GM12878 (cell line): ENCODE results near the gene TRAF5. TPM values are rescaled to one million over a fixed set of nuclear protein-coding genes. Genes with fewer than 3 reads are reported as not detected.

Source experiments
- ATAC-seq: fragments of 200-7000 bp; cut with Tn5 transposase; 3 replicates; pipeline ENCODE4 v1.9.1; 2020; ENCODE audit warnings: mild to moderate bottlenecking, moderate library complexity
- BruUV-seq: library from RNA; stranded (reverse); fragments of 400-500 nt; replicated peaks from 2 replicates; lab custom pipeline; 2021; lab: Mats Ljungman, UMichigan
- CTCF ChIA-PET: fragments of 300-600 bp; sonication (Branson Sonifier 250); formaldehyde crosslinking; extraction: SDS; loops from one replicate; lab custom pipeline; 2021; ENCODE audit warnings: inconsistent platforms; lab: Yijun Ruan, JAX
- POLR2A ChIA-PET: fragments of 350-600 bp; formaldehyde crosslinking; extraction: SDS; loops from one replicate; lab custom pipeline; 2021; ENCODE audit warnings: inconsistent platforms; lab: Charles Lee
- RAD21 ChIA-PET: fragments of 300-600 bp; sonication (Branson Sonifier 250); formaldehyde crosslinking; loops from one replicate; lab custom pipeline; 2023; ENCODE audit warnings: antibody characterized with exemption; ENCODE audit not compliant: unreplicated experiment; lab: Charles Lee
- SMC1A ChIA-PET: fragments of 300-600 bp; sonication (Branson Sonifier 250); formaldehyde crosslinking; loops from one replicate; lab custom pipeline; 2023; ENCODE audit not compliant: unreplicated experiment, uncharacterized antibody; lab: Charles Lee
- DNase-seq: peaks from one replicate; pipeline ENCODE4 v3.0.0-alpha.2; 2011; ENCODE audit warnings: low read depth, low spot score
- FAIRE-seq: peaks from 3 replicates; lab custom pipeline; 2011; peaks lifted over from hg19 to GRCh38; lab: Jason Lieb, UNC
- H2AFZ ChIP-seq: 2 replicates; pipeline ENCODE4 v1.6.0; 2011; ENCODE audit warnings: low read depth, low read length, control low read depth; ENCODE audit not compliant: control insufficient read depth
- H3K27ac ChIP-seq: 2 replicates; pipeline ENCODE4 v1.5.1; 2011; ENCODE audit warnings: control low read depth; ENCODE audit not compliant: control insufficient read depth, insufficient read depth
- H3K27me3 ChIP-seq, 2 experiments: replicated peaks in 1 of 2; 2 replicates each; pipeline versions ENCODE4 v1.6.0 to v1.6.1; 2011; ENCODE audit warnings: low read length in 1 of 2; ENCODE audit not compliant: control insufficient read depth in 2 of 2, insufficient read depth in 2 of 2
- H3K36me3 ChIP-seq, 2 experiments: 2 replicates each; pipeline ENCODE4 v1.5.1; 2011; ENCODE audit warnings: low read length in 1 of 2; ENCODE audit not compliant: control insufficient read depth in 2 of 2, insufficient read depth in 2 of 2
- H3K4me1 ChIP-seq: 2 replicates; pipeline ENCODE4 v1.6.1; 2011; ENCODE audit warnings: mild to moderate bottlenecking, low read length, moderate library complexity, mixed read lengths; ENCODE audit not compliant: control insufficient read depth, insufficient read depth
- H3K4me2 ChIP-seq: 2 replicates; pipeline ENCODE4 v1.6.0; 2011; ENCODE audit warnings: control low read depth; ENCODE audit not compliant: control insufficient read depth, insufficient read depth
- H3K4me3 ChIP-seq: fragments of 200-600 bp; sonication (generic); 2 replicates; pipeline ENCODE4 v1.5.1; 2016
- H3K79me2 ChIP-seq: 2 replicates; pipeline ENCODE4 v1.6.0; 2011; ENCODE audit warnings: low read length; ENCODE audit not compliant: control insufficient read depth, insufficient read depth
- H3K9ac ChIP-seq: 2 replicates; pipeline ENCODE4 v1.8.0; 2011; ENCODE audit warnings: low read length, control low read depth, mixed read lengths; ENCODE audit not compliant: control insufficient read depth, insufficient read depth
- H3K9me3 ChIP-seq: replicated peaks from 3 replicates; pipeline ENCODE4 v1.5.1; 2011; ENCODE audit warnings: mild to moderate bottlenecking, low read length; ENCODE audit not compliant: control insufficient read depth, insufficient read depth
- H4K20me1 ChIP-seq: 2 replicates; pipeline ENCODE4 v1.6.0; 2011; ENCODE audit not compliant: control insufficient read depth, insufficient read depth
- BCL3 ChIP-seq: IDR thresholded peaks from 2 replicates; pipeline ENCODE4 v1.6.1; 2011; ENCODE audit warnings: borderline replicate concordance, low read depth, mild to moderate bottlenecking, moderate library complexity, low read length; ENCODE audit not compliant: insufficient read depth, poor library complexity, severe bottlenecking
- BHLHE40 ChIP-seq, 2 experiments: fragments of 450-650 bp in 1 of 2; IDR thresholded peaks; 2 replicates each; pipeline ENCODE4 v1.6.1; 2011 to 2017; ENCODE audit warnings: low read depth in 2 of 2, borderline replicate concordance in 1 of 2, improper control_type of control experiment in 1 of 2, low read length in 1 of 2, mild to moderate bottlenecking in 1 of 2
- POU2F2 ChIP-seq: IDR thresholded peaks from 3 replicates; pipeline ENCODE4 v1.6.1; 2011; ENCODE audit warnings: low read depth, mild to moderate bottlenecking, low read length, borderline replicate concordance
- RUNX3 ChIP-seq: IDR thresholded peaks from 2 replicates; pipeline ENCODE4 v1.6.1; 2012; ENCODE audit warnings: low read length, inconsistent platforms
- SPI1 ChIP-seq: IDR thresholded peaks from 2 replicates; pipeline ENCODE4 v1.6.1; 2011; ENCODE audit warnings: low read depth, mild to moderate bottlenecking, low read length, moderate library complexity, borderline replicate concordance; ENCODE audit not compliant: insufficient read depth
- ZSCAN29 ChIP-seq: fragments of 450-650 bp; IDR thresholded peaks from 2 replicates; pipeline ENCODE4 v1.6.1; 2017; ENCODE audit warnings: mild to moderate bottlenecking, moderate library complexity
- WGBS: methylation state at CpG from one replicate; pipeline ENCODE4 v1.1.6; 2016; ENCODE audit warnings: low lambda C conversion rate; ENCODE audit not compliant: insufficient replicate concordance, insufficient coverage; ENCODE audit errors: missing lambda C conversion rate; 5-methylcytosine and 5-hydroxymethylcytosine counted together
- in situ Hi-C: fragments of 300-500 bp; cut with MboI; formaldehyde crosslinking; loops from 9 replicates; pipeline ENCODE4 v1.14.3; 2018; ENCODE audit warnings: mixed read lengths
- intact Hi-C: fragments of 100-400 bp; cut with micrococcal nuclease; formaldehyde crosslinking; loops from one replicate; pipeline ENCODE4 v1.14.2; 2022; ENCODE audit not compliant: unreplicated experiment
- polyA plus RNA-seq, 11 experiments: library from polyadenylated mRNA; depleted of rRNA in 4 of 11; unstranded in 6 of 11; stranded (reverse) in 5 of 11; fragments of >200 nt; fragmentation: Nextera tagmentation in 4 of 11; fragmentation: Illumina TruSeq in 1 of 11; extraction: Ambion mirVana in 4 of 11; extraction: Trizol in 1 of 11; gene quantifications; 1 replicate in 1 of 11; 2 replicates in 10 of 11; pipeline versions ENCODE4 v1.2.1 to v1.2.3, GENCODE V29; 2011 to 2016; ENCODE audit warnings: inconsistent platforms in 2 of 11, missing spikeins in 2 of 11, low read depth in 1 of 11
- total RNA-seq, 4 experiments: library from RNA; depleted of rRNA in 3 of 4; stranded (reverse); fragments of >200 nt in 3 of 4; fragmentation: Illumina TruSeq in 1 of 4; extraction: Trizol in 1 of 4; gene quantifications; 2 replicates each; pipeline versions ENCODE4 v1.2.1 to v1.2.3, GENCODE V29; 2013 to 2021

Gene TRAF5
- total and polyA plus RNA-seq, 10 of the 15 experiments (the other 5 are each of a cell fraction or from before 2014, with no cell fraction given): 10.6 to 36.5 (median 26.3) TPM

GRCh38 chr1:211329764-211330201 lies 3.1 kb downstream of the TRAF5 start:
- peaks cover 85% of the 10 kb centered on the region for H3K79me2 ChIP-seq
- H3K9ac ChIP-seq: peak overlapping the region; percentile 83
- ChIA-PET CTCF (interaction anchor here (0.9 to 11.0 kb wide), 9 partner anchors 8 to 185 kb away, joined by 3 to 99 read pairs (median 5); no protein-coding TSS in a partner anchor), RAD21 (interaction anchor here (0.7 to 3.7 kb wide), 10 partner anchors 9 to 367 kb away, joined by 3 to 13 read pairs (median 4); no protein-coding TSS in a partner anchor)
- BruUV-seq: no TSS peak
- H4K20me1 ChIP-seq: no peaks in the 10 kb centered on the region
- H3K9me3 ChIP-seq: no peaks in the 10 kb centered on the region
- H3K4me2 ChIP-seq: peak overlapping the region; percentile 99
- peak overlapping the region; percentile 65 for H3K4me3 ChIP-seq
- ATAC-seq: peak; percentile 50
- no peak overlapping the region; the same call in 1 of the 2 replicates for H2AFZ ChIP-seq
- peak; percentile 14; the same call in 1 of the 2 replicates for TF ChIP-seq SPI1
- no peak for TF ChIP-seq BCL3
- peak; percentile 28; the same call in 1 of the 2 replicates for TF ChIP-seq RUNX3
- TF ChIP-seq BHLHE40 (IDR thresholded peaks at IDR 0.05; ENCODE audit: borderline replicate concordance in 1 of 2, low read depth in 2 of 2, low read length in 1 of 2): peak; percentile 72 to 73
- TF ChIP-seq ZSCAN29: no peak
- TF ChIP-seq POU2F2: peak; percentile 94; the same call in 2 of the 3 replicates
- TF ChIP-seq, all 136 proteins: peak for 4
- ChIA-PET SMC1A (interaction anchor here (1.0 to 3.6 kb wide), 10 partner anchors 9 to 351 kb away, joined by 3 to 29 read pairs (median 8); no protein-coding TSS in a partner anchor), POLR2A (interaction anchor here (1.3 to 2.2 kb wide), 6 partner anchors 17 to 249 kb away, joined by 3 to 8 read pairs (median 6); partner anchors contain the start of gene SLC30A1)
- peak overlapping the region; percentile 81 for H3K27ac ChIP-seq
- intact Hi-C loops (loop anchor here (5.0 kb wide), 1 partner anchor 248 kb away; the partner anchor contains the start of gene SLC30A1), in situ Hi-C loops (loop anchor here (10.0 kb wide), 1 partner anchor 185 kb away; no protein-coding TSS in a partner anchor)
- WGBS: 41% methylated on average over 4 of the region's 4 CpGs
- H3K36me3 ChIP-seq: 0 out of 4 replicates have a peak, but pooled peaks cover 0 to 4% of the 10 kb centered on the region in 2 experiments
- H3K27me3 ChIP-seq: no peaks in the 10 kb centered on the region
- peak; percentile 49 for FAIRE-seq
- DNase-seq: no peak
- H3K4me1 ChIP-seq: peaks cover 51% of the 10 kb centered on the region
